NOMO-1 (cell line): ENCODE data around the gene KBTBD2.
"Not testable (repeated sequence)": the region's sequence is repeated elsewhere in the genome, so short reads cannot be mapped to it uniquely, and the experiment has no call there.

Experiments
- DNase-seq, 2 experiments: peaks; one replicate each; lab custom pipeline; 2025; ENCODE audit not compliant: unreplicated experiment in 2 of 2; lab: John Stamatoyannopoulos, UW

Gene KBTBD2

GRCh38 chr7:32893722-32894121 is 2.2 kb upstream of the KBTBD2 start:
- no peak for DNase-seq

- no peak for DNase-seq
Measured at GRCh38 chr7:32893207-32893524, 1.6 kb upstream of the KBTBD2 start.

GRCh38 chr7:32892521-32893206 is 1.1 kb upstream of the KBTBD2 start:
- DNase-seq: peak; percentile 47 to 72

GRCh38 chr7:32891800-32892520 is 400 bp upstream of the KBTBD2 start:
- DNase-seq: peak; percentile 88 to 96

GRCh38 chr7:32890793-32891042 is 842 bp downstream of the KBTBD2 start:
- DNase-seq: no peak

GRCh38 chr7:32890010-32890792 is 1.4 kb downstream of the KBTBD2 start:
- DNase-seq: peak; percentile 51 to 72

- DNase-seq: no peak
Measured at GRCh38 chr7:32888505-32888904, 3.1 kb downstream of the KBTBD2 start.

- DNase-seq: no peak
Measured at GRCh38 chr7:32887395-32887794, 4.2 kb downstream of the KBTBD2 start.

- DNase-seq: no peak
Measured at GRCh38 chr7:32881074-32881982, 10.2 kb downstream of the KBTBD2 start.

- peak in 1 of 2 experiments; percentile 16 for DNase-seq
Measured at GRCh38 chr7:32879460-32879859, 12.1 kb downstream of the KBTBD2 start.

- DNase-seq: not testable (repeated sequence)
Measured at GRCh38 chr7:32878023-32878422, 13.5 kb downstream of the KBTBD2 start.

- no peak for DNase-seq
Measured at GRCh38 chr7:32872421-32872820, 19.1 kb downstream of the KBTBD2 start.

GRCh38 chr7:32871624-32872371 is 19.8 kb downstream of the KBTBD2 start:
- DNase-seq: no peak

GRCh38 chr7:32870298-32870697 is 21.3 kb downstream of the KBTBD2 start:
- no peak for DNase-seq

GRCh38 chr7:32869716-32870115 is 21.8 kb downstream of the KBTBD2 start:
- DNase-seq: no peak

GRCh38 chr7:32868116-32868515 is 23.4 kb downstream of the KBTBD2 start:
- DNase-seq: no peak

- peak in 1 of 2 experiments; percentile 12 for DNase-seq
Measured at GRCh38 chr7:32865448-32866030, 26.0 kb downstream of the KBTBD2 start.

GRCh38 chr7:32863872-32864271 is 27.7 kb downstream of the KBTBD2 start:
- DNase-seq: not testable (repeated sequence)

GRCh38 chr7:32860090-32860489 is 31.5 kb downstream of the KBTBD2 start:
- no peak for DNase-seq

- no peak for DNase-seq
Measured at GRCh38 chr7:32858648-32859047, 32.9 kb downstream of the KBTBD2 start.
